NB4 (cell line): ENCODE data around the gene NFATC1.

Experiments
- CTCF ChIP-seq: IDR thresholded peaks from one replicate; pipeline ENCODE4 v1.5.1; 2012; ENCODE audit warnings: low read depth, low read length
- MAX ChIP-seq: IDR thresholded peaks from 2 replicates; pipeline ENCODE4 v1.6.1; 2011; ENCODE audit warnings: low read depth, low read length
- POLR2A ChIP-seq: IDR thresholded peaks from 2 replicates; pipeline ENCODE4 v1.6.1; 2011; ENCODE audit warnings: mild to moderate bottlenecking; ENCODE audit not compliant: insufficient read length; ENCODE audit errors: extremely low read depth

DNA sequence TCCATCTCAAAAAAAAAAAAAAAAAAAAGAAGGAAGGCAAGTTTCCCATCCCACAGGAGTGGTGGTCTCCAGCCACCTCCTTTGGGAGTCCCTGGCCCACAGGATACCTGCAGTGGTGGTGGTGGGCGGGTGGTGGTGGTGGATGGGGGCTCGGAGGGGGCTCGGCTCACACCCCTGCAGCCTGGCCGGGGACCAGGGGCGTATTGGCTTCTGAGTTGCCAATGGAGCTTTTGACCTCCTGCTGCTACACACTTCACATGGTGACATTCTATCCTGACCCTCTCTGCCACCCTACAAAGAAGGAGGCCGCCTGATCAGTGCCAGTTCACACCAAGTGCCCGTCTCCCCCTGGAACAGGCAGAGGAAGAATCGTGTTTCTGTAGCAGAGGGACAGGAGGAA lies 119.6 kb downstream of the NFATC1 start:
- TF ChIP-seq CTCF: no peak
- TF ChIP-seq POLR2A: no peak
- no peak for TF ChIP-seq MAX
